HG03378 (cell line): ENCODE data around the gene NDUFAF7.
"Not testable (repeated sequence)": the region's sequence is repeated elsewhere in the genome, so short reads cannot be mapped to it uniquely, and the experiment has no call there.

Experiments
- ATAC-seq: cut with Tn5 transposase; IDR thresholded peaks from one replicate; pipeline ENCODE4 v1.9.1; 2021; ENCODE audit warnings: mild to moderate bottlenecking, moderate library complexity; ENCODE audit not compliant: unreplicated experiment

The NDUFAF7 gene

DNA sequence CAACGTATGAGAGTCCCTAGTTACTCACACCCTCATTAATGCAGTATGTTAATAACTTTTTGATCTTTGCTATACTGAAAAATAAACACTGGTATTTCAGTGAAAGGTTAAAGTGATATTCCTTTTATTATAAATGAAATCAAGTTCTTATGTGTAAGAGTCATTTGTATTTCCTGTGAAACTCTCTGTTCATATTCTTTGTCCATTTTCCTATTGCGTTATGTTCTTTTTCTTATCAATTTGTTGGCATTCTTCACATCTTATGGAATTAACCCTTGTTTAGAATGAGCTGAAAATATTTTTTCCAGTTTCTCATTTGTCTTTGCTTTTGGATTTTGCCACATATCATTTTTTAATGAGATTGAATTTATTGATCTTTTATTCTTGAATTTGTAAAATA is 44.8 kb downstream of the NDUFAF7 start:
- no peak for ATAC-seq

DNA sequence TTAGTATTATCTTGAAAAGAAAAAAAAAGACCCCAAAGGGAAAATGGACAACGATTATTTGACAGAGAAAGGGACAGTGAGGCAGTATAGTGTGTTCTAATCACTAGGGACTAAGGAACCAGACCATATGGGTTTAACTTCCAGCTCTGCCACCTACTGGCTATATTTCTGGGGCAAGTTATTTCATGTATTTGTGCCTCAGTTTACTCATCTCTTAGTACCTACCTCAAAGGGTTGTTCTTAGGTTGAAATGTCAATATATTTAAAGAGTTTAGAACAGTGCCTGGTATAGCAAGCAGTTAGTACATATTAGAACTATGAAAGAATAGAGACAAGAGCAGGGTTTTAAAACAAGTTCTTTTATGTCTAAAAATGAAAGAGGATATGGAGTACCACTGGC is 50.5 kb downstream of the NDUFAF7 start:
- ATAC-seq, result no peak

DNA sequence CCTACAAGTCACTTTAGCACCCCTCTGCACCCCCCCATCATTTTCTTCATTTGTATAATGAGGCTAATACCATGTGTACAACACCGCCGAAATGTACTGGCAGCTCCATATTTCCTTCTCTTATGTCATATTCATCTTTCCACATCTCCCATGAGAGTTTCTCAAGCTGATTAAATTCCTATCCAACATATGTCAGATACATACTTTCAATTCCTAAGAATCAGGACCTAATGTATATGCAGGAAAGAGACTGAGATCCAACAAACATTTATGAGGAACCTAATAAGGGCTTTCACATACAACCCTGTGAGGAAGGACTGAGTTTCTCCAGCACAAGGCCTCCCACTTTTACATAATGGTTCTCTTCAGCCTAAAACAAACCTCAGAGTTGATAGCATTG is 51.3 kb downstream of the NDUFAF7 start:
- ATAC-seq, result no peak

DNA sequence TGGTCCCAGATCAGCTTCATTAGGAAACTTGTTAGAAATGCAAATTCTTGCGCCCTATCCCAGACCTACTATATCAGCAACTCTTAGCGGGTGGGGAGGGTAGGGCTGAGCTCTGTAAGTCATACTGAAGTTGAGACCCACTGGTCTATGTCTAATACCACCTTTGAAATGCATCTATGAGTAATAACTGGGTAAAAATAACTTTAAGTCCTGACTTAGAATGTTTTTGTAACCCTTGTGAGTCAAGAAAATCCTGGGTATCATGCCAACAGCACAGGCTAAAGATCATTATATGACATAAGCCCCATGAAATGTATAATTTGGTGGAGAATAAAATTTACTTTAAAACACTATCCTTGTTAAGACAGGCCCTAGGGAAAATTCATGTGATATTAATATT is 51.7 kb downstream of the NDUFAF7 start:
- no peak for ATAC-seq

- ATAC-seq, result no peak
These were observed 52.9 kb downstream of the NDUFAF7 start for GRCh38 chr2:37284381-37284780.

GRCh38 chr2:37287966-37288365 is 56.5 kb downstream of the NDUFAF7 start:
- no peak for ATAC-seq

DNA sequence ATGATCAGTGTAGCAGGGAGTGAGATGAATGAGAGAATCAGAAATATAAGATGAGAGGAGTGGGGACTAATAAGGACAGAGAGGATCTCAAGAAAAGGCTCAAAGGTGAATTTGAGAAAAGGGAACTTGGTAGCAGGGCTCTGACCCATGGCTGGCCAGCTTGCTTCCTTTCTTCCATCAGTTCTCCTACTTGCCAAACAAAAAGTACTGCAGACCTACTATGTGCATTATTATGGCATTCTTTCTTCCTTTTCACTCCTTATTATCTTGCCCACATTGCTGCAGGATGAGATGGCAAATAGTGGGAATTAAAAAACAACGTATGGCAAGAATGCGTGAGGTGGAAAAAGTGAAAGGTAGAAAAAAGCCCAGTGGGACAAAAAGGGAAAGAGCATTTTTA is 60.2 kb downstream of the NDUFAF7 start:
- ATAC-seq, result no peak

DNA sequence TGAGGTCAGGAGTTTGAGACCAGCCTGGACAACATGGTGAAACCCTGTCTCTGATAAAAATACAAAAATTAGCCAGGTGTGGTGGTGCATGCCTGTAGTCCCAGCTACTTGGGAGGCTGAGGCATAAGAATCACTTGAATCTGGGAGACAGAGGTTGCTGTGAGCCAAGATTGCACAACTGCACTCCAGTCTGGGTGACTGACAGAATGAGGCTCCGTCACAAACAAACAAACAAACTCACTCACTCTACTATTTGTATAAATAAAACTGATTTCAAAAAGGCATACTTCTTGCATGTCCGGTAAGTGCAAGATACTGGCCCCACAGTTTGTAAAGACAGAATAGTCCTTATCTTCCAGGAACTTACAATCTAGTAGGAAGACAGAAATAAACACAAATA is 63.4 kb downstream of the NDUFAF7 start:
- ATAC-seq, result not testable (repeated sequence)

- no peak for ATAC-seq
These were observed 64.1 kb downstream of the NDUFAF7 start for GRCh38 chr2:37295469-37296073.

- ATAC-seq, result no peak
These were observed 66.2 kb downstream of the NDUFAF7 start for GRCh38 chr2:37297632-37298031.
